OCI-LY3 (cell line): Measurements from ENCODE around the gene OVCA2.

Experiments used
- CTCF ChIP-seq: fragments of 200-600, 300-600 bp; sonication (generic); IDR thresholded peaks from 2 replicates; pipeline ENCODE4 v1.5.1; 2014; ENCODE audit warnings: antibody characterized with exemption, low read length, low read depth
- EZH2phosphoT487 ChIP-seq: fragments of 200-600 bp; shearing (Covaris generic); IDR thresholded peaks from 2 replicates; pipeline ENCODE4 v1.6.1; 2018; ENCODE audit warnings: antibody characterized with exemption, mixed run types, low read depth

DNA sequence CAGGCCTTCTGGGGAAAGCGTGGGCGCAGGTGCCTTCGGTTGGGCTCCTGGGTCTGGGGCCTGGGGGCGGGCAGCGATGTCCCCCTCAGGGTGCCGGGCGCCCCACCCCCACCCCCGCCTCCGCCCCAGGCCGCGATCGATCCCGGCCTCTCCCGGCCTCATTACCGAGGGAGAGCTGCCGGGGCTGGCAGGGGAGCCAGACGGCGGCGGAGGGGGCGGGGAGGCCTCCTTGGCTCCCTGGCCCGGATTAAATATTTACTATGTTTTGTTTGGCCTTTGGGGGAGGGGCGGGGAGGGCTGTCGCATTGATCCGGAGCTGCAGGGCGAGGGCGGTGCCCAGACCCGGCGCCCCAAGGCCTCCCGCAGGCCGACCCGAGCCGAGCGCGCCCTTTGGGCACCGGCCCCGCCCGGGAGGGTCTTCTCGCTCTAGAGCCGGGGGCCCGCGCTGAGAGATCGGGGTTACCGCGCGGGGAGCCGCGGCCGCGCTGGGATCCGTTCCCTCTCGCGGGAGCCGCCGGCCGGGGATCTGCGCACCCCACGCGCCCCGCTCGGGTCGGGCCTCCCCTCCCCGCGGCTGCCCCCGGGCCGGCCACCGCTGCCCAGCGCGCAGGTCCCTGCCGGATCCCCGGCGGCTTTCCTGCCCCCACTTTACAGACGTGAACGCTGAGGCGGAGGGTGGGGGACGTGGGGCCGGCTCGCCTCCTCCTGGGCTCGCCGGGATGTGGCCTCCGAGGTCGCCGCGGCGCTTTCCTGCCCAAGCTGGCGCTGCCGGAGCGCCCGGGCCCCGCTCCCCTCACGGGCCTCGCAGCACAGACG, 43.7 kb upstream of the OVCA2 start:
- TF ChIP-seq CTCF: no peak
- TF ChIP-seq EZH2phosphoT487: no peak
